GM19043 (cell line): ENCODE data around the gene SCYGR2.
"Not testable (repeated sequence)": the region's sequence is repeated elsewhere in the genome, so short reads cannot be mapped to it uniquely, and the experiment has no call there.

ENCODE experiments used
- ATAC-seq: cut with Tn5 transposase; IDR thresholded peaks from one replicate; pipeline ENCODE4 v1.9.1; 2021; ENCODE audit warnings: low read depth; ENCODE audit not compliant: unreplicated experiment

The SCYGR2 gene, protein sequence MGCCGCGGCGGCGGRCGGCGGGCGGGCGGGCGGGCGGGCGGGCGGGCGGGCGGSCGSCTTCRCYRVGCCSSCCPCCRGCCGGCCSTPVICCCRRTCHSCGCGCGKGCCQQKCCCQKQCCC

DNA sequence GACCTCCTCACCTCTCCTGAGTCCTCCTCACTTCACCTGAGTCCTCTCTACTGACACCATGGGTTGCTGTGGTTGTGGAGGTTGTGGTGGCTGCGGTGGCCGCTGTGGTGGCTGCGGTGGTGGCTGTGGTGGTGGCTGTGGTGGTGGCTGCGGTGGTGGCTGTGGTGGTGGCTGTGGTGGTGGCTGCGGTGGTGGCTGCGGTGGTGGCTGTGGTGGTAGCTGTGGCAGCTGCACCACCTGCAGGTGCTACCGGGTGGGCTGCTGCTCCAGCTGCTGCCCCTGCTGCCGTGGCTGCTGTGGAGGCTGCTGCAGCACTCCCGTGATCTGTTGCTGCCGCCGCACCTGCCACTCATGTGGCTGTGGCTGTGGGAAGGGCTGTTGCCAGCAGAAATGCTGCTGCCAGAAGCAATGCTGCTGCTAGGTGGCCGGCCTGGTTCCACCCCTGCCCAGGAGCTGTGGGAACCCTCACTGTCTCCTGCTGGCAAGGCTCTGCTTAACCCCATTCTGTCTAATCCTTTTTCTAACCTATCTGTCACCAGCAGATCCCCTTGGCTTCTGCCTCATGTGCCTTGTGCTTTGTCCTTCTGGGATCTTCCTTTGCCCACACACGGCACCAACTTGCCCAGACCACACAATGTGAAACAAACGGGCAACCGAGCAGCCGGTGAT is at the start of gene SCYGR2:
TSS of gene SCYGR2 (plus strand) at position 59 of the 669 bp plus-strand sequence. CDS start at position 59, 0 bp downstream.
- ATAC-seq, result not testable (repeated sequence)

- no peak for ATAC-seq
Observed at GRCh38 chr2:227551836-227552235, 46.9 kb upstream of the SCYGR2 start.

DNA sequence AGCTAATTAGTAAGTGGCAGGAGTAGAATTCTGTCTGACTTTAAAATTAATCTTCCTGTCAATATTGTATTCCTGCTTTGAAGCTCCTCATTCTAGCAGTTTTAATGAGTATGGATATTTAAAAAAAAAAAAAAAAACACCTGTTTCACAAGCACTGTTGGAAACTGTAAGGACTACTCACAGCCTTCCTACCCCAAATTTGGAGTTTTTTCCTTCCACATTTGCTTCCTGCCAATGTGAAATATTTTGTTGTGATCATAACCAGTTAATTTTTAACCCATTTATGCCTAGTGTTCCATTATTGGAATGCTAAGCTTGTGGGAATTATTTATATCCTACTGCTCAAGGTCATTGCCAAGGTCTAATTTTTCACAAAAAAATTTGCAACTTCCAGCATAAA is 36.1 kb upstream of the SCYGR2 start:
- no peak for ATAC-seq

GRCh38 chr2:227565080-227565479 is 33.6 kb upstream of the SCYGR2 start:
- no peak for ATAC-seq

- no peak for ATAC-seq
Observed at GRCh38 chr2:227566012-227566411, 32.7 kb upstream of the SCYGR2 start.

DNA sequence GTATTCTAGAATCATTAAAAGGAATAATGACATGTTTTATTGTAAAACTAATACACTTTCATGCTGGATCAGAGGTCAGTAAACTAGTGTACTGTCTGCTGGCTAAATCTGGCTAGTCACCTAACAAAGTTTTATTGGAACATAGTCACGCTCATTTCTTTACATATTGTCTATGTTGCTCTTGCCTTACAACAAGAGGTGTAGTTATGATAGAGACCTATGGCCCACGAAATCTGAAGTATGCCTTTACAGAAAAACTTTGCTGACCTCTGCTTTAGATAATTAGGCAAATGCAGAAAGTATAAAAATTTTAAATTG is 29.9 kb upstream of the SCYGR2 start:
- ATAC-seq, result no peak

DNA sequence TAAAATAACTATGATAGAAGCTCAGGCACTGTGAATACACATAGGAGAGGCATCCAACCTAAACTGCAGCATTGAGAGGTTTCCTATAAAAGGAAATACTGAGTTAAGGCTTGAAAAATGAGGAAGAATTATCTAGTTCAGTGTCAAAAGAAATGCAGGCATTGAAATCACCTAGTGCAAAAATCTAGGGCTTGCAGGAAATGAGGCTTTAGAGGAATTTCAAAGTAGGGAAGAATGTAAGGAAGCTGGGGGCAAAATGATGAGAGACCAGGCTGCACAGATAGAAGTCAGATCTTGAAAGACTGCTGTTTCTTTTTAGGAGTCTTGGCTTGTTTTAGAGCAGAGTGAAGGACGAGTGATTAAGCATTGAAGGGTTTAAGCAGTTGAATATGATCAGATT is 28.1 kb upstream of the SCYGR2 start:
- no peak for ATAC-seq

DNA sequence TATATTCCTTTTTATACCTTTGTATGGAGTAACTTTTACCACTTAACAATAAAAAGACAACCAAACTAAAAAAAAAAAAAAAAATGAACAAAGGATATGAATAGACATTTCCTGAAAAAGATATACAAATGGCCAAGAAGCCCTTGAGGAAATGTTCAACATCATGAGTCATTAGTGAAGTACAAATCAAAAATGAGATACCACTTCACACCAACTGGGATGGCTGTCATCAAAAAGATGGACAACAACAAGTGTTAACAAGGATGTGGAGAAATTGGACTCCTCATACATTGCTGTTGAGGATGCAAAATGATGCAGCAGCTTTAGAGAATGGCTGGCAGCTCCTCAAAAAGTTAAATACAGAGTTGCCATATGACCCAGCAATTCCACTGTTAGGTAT is 22.6 kb upstream of the SCYGR2 start:
- ATAC-seq, result no peak

- ATAC-seq, result no peak
Observed at GRCh38 chr2:227576812-227577211, 21.9 kb upstream of the SCYGR2 start.

GRCh38 chr2:227577555-227577954 is 21.1 kb upstream of the SCYGR2 start:
- ATAC-seq, result no peak

- ATAC-seq, result no peak
Observed at GRCh38 chr2:227578642-227579041, 20.1 kb upstream of the SCYGR2 start.

- no peak for ATAC-seq
Observed at GRCh38 chr2:227579791-227580190, 18.9 kb upstream of the SCYGR2 start.

DNA sequence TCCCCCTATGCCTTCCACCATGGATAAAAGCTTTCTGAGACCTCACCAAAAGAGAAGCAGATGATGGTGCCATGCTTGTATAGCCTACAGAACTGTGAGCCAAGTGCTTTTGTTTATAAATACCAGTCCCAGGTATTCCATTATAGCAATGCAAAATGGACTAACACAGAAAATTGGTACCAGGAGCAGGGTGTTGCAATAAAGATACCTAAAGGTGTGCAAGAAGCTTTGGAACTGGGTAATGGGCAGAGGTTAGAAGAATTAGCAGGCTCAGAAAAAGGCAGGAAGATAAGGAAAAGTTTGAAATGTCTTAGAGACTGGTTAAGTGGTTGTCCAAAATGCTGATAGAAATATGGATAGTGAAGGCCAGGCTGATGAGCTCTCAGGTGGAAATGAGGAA is 16.3 kb upstream of the SCYGR2 start:
- no peak for ATAC-seq

DNA sequence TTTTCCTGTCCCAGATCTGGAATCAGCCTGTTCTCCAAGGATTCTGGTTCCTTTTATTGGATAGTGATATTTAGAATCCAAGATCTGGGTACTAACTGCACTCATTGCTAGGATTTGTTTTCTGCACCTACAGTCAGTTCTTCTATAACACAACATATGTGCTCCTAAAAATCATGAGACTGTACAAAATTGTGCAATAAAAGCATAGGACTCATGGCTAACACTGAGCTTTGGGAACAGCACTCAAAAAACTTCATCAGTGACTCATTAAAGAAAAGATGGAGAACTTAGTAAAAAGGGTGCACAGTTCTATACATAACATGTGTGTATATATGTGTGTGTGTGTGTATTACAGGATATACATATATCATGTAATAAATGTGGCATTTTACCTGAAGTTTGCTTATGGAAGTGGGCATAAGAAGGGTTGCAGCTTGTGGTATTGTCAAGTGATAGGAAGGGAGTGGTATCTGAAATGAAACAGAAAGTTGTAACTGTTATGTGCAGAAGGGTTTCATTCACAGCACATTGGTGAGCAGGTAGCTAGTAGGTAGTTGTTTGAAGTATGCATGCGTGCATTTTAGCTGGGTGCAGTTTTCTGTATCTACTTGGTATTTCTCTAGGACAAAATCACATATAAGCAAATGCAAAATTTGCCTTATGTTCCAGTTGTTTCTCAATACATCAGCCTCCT is 5.9 kb upstream of the SCYGR2 start:
- ATAC-seq, result peak; percentile 61

- ATAC-seq, result no peak
Observed at GRCh38 chr2:227595797-227596196, 2.9 kb upstream of the SCYGR2 start.

DNA sequence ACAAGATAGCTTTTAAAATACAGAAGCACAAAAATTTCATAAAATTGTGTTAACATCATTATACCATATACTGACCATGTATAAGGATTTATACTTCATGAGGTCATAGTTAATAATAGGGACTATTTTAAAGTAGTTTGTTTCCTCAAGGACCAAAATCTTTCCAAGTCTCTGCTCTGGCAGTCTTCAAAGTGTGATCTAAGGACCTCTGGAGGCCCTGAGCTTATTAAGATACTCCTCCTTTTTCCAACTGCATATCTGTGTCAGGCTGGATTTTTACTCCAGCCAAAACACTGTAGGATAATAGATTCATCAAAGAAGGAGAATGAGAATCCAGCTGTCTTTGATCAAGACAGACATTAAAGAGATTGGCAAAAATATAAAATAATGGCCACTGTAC is 1.7 kb upstream of the SCYGR2 start:
- ATAC-seq, result no peak

GRCh38 chr2:227597998-227598397 is 695 bp upstream of the SCYGR2 start:
- ATAC-seq, result no peak

DNA sequence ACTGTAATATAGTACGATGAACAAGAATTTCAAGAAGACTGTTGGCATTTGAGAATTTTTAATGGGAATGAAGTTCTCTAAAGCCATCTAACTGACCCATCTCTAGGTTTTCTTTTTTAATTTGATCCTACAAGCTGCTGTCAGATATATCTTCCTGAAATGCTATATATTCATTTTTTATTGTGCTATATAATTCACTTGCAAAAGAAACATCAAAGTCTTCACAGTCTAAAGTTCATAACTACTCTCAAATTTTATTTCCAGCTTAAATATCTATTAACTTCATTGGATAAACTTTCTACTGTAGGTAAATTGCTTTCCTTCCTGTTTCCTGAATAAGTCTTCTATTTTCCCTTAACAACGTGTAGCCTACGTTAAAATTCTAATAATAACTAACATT is 3.7 kb downstream of the SCYGR2 start:
- no peak for ATAC-seq

DNA sequence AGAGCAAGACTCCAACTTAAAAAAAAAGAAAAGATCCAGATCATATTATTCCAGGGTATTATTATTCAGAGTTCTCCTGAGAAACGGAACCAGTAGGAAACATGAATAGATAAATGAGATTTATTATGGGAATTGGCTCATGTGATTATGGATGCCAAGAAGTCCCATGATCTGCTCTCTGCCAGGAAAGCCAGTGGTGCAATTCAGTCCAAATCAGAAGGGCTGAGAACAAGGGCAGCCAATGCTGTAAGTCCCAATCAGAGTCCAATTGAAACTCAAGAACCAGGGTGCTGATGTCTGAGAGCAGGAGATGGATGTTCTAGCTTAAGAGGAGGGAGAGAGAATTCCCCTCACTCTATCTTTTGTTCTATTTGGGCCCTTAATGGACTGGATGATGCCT is 7.8 kb downstream of the SCYGR2 start:
- ATAC-seq, result no peak

GRCh38 chr2:227607941-227608340 is 9.2 kb downstream of the SCYGR2 start:
- ATAC-seq, result no peak

DNA sequence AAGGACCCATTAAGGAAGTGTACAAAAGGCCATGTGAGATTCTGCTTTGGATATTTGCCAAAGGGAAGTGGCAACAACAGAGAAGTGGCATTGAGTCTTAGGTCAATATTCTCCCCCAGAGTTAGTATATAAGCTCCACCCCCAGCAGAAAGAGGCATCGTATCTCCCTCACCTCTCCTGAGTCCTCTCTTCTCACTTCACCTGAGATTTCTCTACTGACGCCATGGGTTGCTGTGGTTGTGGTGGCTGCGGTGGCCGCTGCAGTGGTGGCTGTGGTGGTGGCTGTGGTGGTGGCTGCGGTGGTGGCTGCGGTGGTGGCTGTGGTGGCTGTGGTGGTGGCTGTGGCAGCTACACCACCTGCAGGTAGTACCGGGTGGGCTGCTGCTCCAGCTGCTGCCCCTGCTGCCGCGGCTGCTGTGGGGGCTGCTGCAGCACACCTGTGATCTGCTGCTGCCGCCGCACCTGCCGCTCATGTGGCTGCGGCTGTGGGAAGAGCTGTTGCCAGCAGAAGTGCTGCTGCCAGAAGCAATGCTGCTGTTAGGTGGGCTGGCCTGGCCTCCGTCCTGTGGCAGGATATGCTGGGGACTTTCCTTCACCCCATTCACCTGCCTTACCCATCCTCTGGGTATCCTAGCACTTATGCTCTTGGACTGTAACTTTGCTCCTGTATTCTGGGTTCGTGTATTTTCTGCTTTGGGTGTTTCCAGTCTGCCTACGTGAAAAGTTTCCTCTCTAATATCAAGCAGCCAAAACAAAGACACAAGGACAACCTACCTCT is 10.1 kb downstream of the SCYGR2 start:
- peak; percentile 60 for ATAC-seq
